Fibroblast of lung (primary cell): Measurements from ENCODE around the gene ZNF423.

Experiments
- CTCF ChIP-seq, 2 donors: IDR thresholded peaks in 1 of 2; conservative IDR thresholded peaks in 1 of 2; 1 replicate in 1 of 2; 2 replicates in 1 of 2; pipeline ENCODE4 v1.5.1; 2011 to 2012; ENCODE audit warnings: low read length in 2 of 2, control low read depth in 1 of 2, inconsistent platforms in 1 of 2, low read depth in 1 of 2, mild to moderate bottlenecking in 1 of 2
- EZH2 ChIP-seq: IDR thresholded peaks from 2 replicates; pipeline ENCODE4 v1.5.1; 2012; ENCODE audit warnings: low read length, control low read depth, mild to moderate bottlenecking; ENCODE audit errors: missing control alignments

GRCh38 chr16:49534901-49535610, 320.9 kb downstream of the ZNF423 start:
- TF ChIP-seq CTCF (conservative IDR thresholded peaks at IDR 0.05 in 1 of 2, IDR thresholded peaks at IDR 0.05 in 1 of 2; ENCODE audit: low read depth in 1 of 2, low read length in 2 of 2): no peak
- TF ChIP-seq EZH2: no peak
